B cell (primary cell): Measurements from ENCODE around the gene IRX3. TPM values are rescaled to one million over a fixed set of nuclear protein-coding genes. Genes with fewer than 3 reads are reported as not detected.

Experiments used
- ATAC-seq: fragments of 200-7000 bp; cut with Tn5 transposase; one replicate; pipeline ENCODE4 v1.10.0; 2021; ENCODE audit warnings: low read depth, mild to moderate bottlenecking, moderate number of reproducible peaks, moderate library complexity
- CTCF ChIA-PET: fragments of 350-600 bp; sonication (Branson Sonifier 250); formaldehyde crosslinking; loops from one replicate; lab custom pipeline; 2021; ENCODE audit warnings: antibody characterized with exemption, inconsistent platforms; lab: Charles Lee
- POLR2A ChIA-PET: fragments of 350-600 bp; sonication (Branson Sonifier 250); formaldehyde crosslinking; loops from one replicate; lab custom pipeline; 2021; ENCODE audit warnings: antibody characterized with exemption; lab: Charles Lee
- DNase-seq: peaks from one replicate; pipeline ENCODE4 v3.0.0; 2013
- H2AFZ ChIP-seq: 2 replicates; pipeline ENCODE4 v1.6.1; 2012; ENCODE audit warnings: mild to moderate bottlenecking, low read depth, low read length; ENCODE audit not compliant: insufficient read depth, poor library complexity, severe bottlenecking
- H3K27ac ChIP-seq, 2 donors: 1 replicate in 1 of 2; 2 replicates in 1 of 2; pipeline ENCODE4 v1.5.1; 2012 to 2013; ENCODE audit warnings: low read length in 2 of 2, mild to moderate bottlenecking in 2 of 2, moderate library complexity in 1 of 2
- H3K27me3 ChIP-seq, 4 experiments: fragments of 200-600 bp in 1 of 4; sonication (generic) in 1 of 4; replicated peaks in 1 of 4; 1 replicate in 2 of 4; 2 replicates in 2 of 4; pipeline versions ENCODE4 v1.6.1 to v1.7.0; 2013 to 2016; ENCODE audit warnings: low read length in 3 of 4, mild to moderate bottlenecking in 2 of 4, mixed read lengths in 1 of 4, moderate library complexity in 1 of 4; ENCODE audit not compliant: insufficient read depth in 4 of 4, control insufficient read depth in 3 of 4; ENCODE audit errors: control extremely low read depth in 1 of 4
- H3K36me3 ChIP-seq, 2 experiments: replicated peaks in 1 of 2; 1 replicate in 1 of 2; 2 replicates in 1 of 2; pipeline versions ENCODE4 v1.6.1 to v1.7.1; 2013; ENCODE audit warnings: low read length in 1 of 2; ENCODE audit not compliant: insufficient read depth in 2 of 2, control insufficient read depth in 1 of 2; ENCODE audit errors: control extremely low read depth in 1 of 2, extremely low read depth in 1 of 2
- H3K4me1 ChIP-seq, 2 donors: fragments of 200-600 bp in 1 of 2; sonication (generic) in 1 of 2; 1 replicate in 1 of 2; 2 replicates in 1 of 2; pipeline versions ENCODE4 v1.5.1 to v1.6.1; 2013 to 2017; ENCODE audit warnings: low read length in 2 of 2; ENCODE audit not compliant: control insufficient read depth in 2 of 2, insufficient read depth in 2 of 2
- H3K4me2 ChIP-seq: replicated peaks from 2 replicates; pipeline ENCODE3; 2012; ENCODE audit warnings: mild to moderate bottlenecking, low read depth, low read length; ENCODE audit not compliant: poor library complexity, severe bottlenecking
- H3K4me3 ChIP-seq, 5 experiments: fragments of 200-600 bp in 1 of 5; sonication (generic) in 1 of 5; 1 replicate in 3 of 5; 2 replicates in 2 of 5; pipeline versions ENCODE4 v1.5.1 to v1.7.0; 2011 to 2016; ENCODE audit warnings: low read length in 4 of 5, mild to moderate bottlenecking in 4 of 5, low read depth in 2 of 5, control low read depth in 1 of 5, moderate library complexity in 1 of 5; ENCODE audit not compliant: insufficient read depth in 1 of 5; ENCODE audit errors: control extremely low read depth in 1 of 5, extremely low read depth in 1 of 5
- H3K79me2 ChIP-seq: fragments of 200-600 bp; sonication (generic); one replicate; pipeline ENCODE4 v1.6.0; 2016; ENCODE audit warnings: low read length; ENCODE audit not compliant: control insufficient read depth, insufficient read depth
- H3K9ac ChIP-seq: fragments of 200-600 bp; sonication (generic); 2 replicates; pipeline ENCODE4 v1.6.1; 2017; ENCODE audit warnings: mild to moderate bottlenecking, low read length, moderate library complexity
- H3K9me3 ChIP-seq, 3 donors: one replicate each; pipeline versions ENCODE4 v1.6.1 to v1.7.1; 2013; ENCODE audit warnings: low read length in 2 of 3; ENCODE audit not compliant: control insufficient read depth in 2 of 3, insufficient read depth in 1 of 3; ENCODE audit errors: control extremely low read depth in 1 of 3
- H4K20me1 ChIP-seq: 2 replicates; pipeline ENCODE4 v1.6.0; 2012; ENCODE audit warnings: mild to moderate bottlenecking, low read length; ENCODE audit not compliant: insufficient read depth, control insufficient read depth, poor library complexity, severe bottlenecking
- H3K27ac Mint-ChIP-seq: one replicate; pipeline ENCODE4 v1.8.0; 2021; ENCODE audit warnings: mixed read lengths
- H3K27me3 Mint-ChIP-seq: one replicate; pipeline ENCODE4 v1.8.0; 2021; ENCODE audit warnings: mixed read lengths
- H3K4me1 Mint-ChIP-seq: one replicate; pipeline ENCODE4 v1.8.0; 2021; ENCODE audit warnings: mixed read lengths
- H3K4me3 Mint-ChIP-seq: one replicate; pipeline ENCODE4 v1.8.0; 2021; ENCODE audit warnings: mixed read lengths
- H3K9me3 Mint-ChIP-seq: one replicate; pipeline ENCODE4 v1.8.0; 2022; ENCODE audit warnings: mixed read lengths; ENCODE audit not compliant: insufficient read depth
- CTCF ChIP-seq: fragments of 200-600 bp; IDR thresholded peaks from one replicate; pipeline ENCODE4 v1.8.0; 2022; ENCODE audit warnings: antibody characterized with exemption, mild to moderate bottlenecking
- EZH2 ChIP-seq: IDR thresholded peaks from 2 replicates; pipeline ENCODE4 v1.6.1; 2012; ENCODE audit warnings: borderline replicate concordance, low read depth, mild to moderate bottlenecking, moderate library complexity, low read length; ENCODE audit not compliant: insufficient read depth, poor library complexity, severe bottlenecking
- WGBS: methylation state at CpG from one replicate; pipeline ENCODE4 v1.1.5; 2013; ENCODE audit warnings: missing lambda C conversion rate; ENCODE audit not compliant: insufficient coverage; 5-methylcytosine and 5-hydroxymethylcytosine counted together
- intact Hi-C: fragments of 100-400 bp; cut with micrococcal nuclease; formaldehyde crosslinking; loops from one replicate; pipeline ENCODE4 v1.10.0; 2022
- polyA plus RNA-seq: library from polyadenylated mRNA; depleted of rRNA; stranded (reverse); fragments of >200 nt; gene quantifications from 2 replicates; pipeline ENCODE4 v1.2.3, GENCODE V29; 2012
- total RNA-seq, 2 donors: library from RNA; stranded (reverse); fragments of 120-200 nt in 1 of 2; gene quantifications; 1 replicate in 1 of 2; 2 replicates in 1 of 2; pipeline versions ENCODE4 v1.2.3 to v1.2.4, GENCODE V29; 2013 to 2022

IRX3 gene
- total and polyA plus RNA-seq, 2 donors (not counting 1 experiment from before 2014, with no cell fraction given): not detected

- H3K27ac ChIP-seq: no peak overlapping the region
- H3K9ac ChIP-seq: no peak overlapping the region
- Mint-ChIP-seq H3K4me1 (no peaks in the 10 kb centered on the region), H3K27ac (no peak overlapping the region), H3K9me3 (peaks cover 2% of the 10 kb centered on the region), H3K27me3 (peaks cover 20% of the 10 kb centered on the region), H3K4me3 (no peak overlapping the region)
- H3K4me1 ChIP-seq: no peaks in the 10 kb centered on the region
- intact Hi-C loops: no loop called here
- WGBS: no CpG with 5 or more reads among the region's 1 CpG
- POLR2A ChIA-PET: no interaction called here
- CTCF ChIA-PET: no interaction called here
- H3K79me2 ChIP-seq: no peaks in the 10 kb centered on the region
- no peak overlapping the region for H3K4me3 ChIP-seq
- no peaks in the 10 kb centered on the region for H3K36me3 ChIP-seq
- peaks cover 0 to 10% (median 0%) of the 10 kb centered on the region in 3 donors for H3K9me3 ChIP-seq
- H2AFZ ChIP-seq: no peak overlapping the region
- peaks cover 0 to 13% (median 7%) of the 10 kb centered on the region in 4 experiments for H3K27me3 ChIP-seq
- DNase-seq: no peak
- TF ChIP-seq EZH2 (no peak), CTCF (no peak)
- ATAC-seq: no peak
- no peaks in the 10 kb centered on the region for H4K20me1 ChIP-seq
- H3K4me2 ChIP-seq: no peak overlapping the region
Measured at GRCh38 chr16:54296543-54296942, 10.0 kb upstream of the IRX3 start.

- no peak for ATAC-seq
- POLR2A ChIA-PET: no interaction called here
Measured at GRCh38 chr16:54291656-54292487, 5.3 kb upstream of the IRX3 start.

More at GRCh38 chr16:54291656-54292487, 5.3 kb upstream of the IRX3 start:
- peaks cover 2% of the 10 kb centered on the region for H3K9me3 Mint-ChIP-seq
- Histone ChIP-seq H3K4me1 (peaks cover 4 to 9% of the 10 kb centered on the region in 2 donors), H3K4me2 (no peak overlapping the region), H4K20me1 (no peaks in the 10 kb centered on the region), H3K27me3 (peaks cover 0 to 52% (median 16%) of the 10 kb centered on the region in 4 experiments), H3K79me2 (no peaks in the 10 kb centered on the region), H3K9ac (no peak overlapping the region), H3K27ac (no peak overlapping the region), H3K4me3 (no peak overlapping the region), H3K36me3 (no peaks in the 10 kb centered on the region), H2AFZ (no peak overlapping the region), H3K9me3 (peaks cover 0 to 23% (median 0%) of the 10 kb centered on the region in 3 donors)
- H3K4me3 Mint-ChIP-seq: no peak overlapping the region
- TF ChIP-seq EZH2 (no peak), CTCF (no peak)
- no peak for DNase-seq
- intact Hi-C loops: no loop called here
- WGBS: 13% methylated on average over 16 of the region's 22 CpGs
- H3K27ac Mint-ChIP-seq: no peak overlapping the region
- CTCF ChIA-PET: no interaction called here
- peaks cover 4% of the 10 kb centered on the region for H3K4me1 Mint-ChIP-seq
- H3K27me3 Mint-ChIP-seq: peaks cover 39% of the 10 kb centered on the region
